ENCODE measurements around the gene PSMC3. TPM values are rescaled to one million over a fixed set of nuclear protein-coding genes. Genes with fewer than 3 reads are reported as not detected.

PSMC3 gene
- total and polyA plus RNA-seq, 2 of the 13 experiments (the other 11 are each of a cell fraction or from before 2014, with no cell fraction given): 75.8 to 214 TPM

- TF ChIP-seq, protein P1, sequence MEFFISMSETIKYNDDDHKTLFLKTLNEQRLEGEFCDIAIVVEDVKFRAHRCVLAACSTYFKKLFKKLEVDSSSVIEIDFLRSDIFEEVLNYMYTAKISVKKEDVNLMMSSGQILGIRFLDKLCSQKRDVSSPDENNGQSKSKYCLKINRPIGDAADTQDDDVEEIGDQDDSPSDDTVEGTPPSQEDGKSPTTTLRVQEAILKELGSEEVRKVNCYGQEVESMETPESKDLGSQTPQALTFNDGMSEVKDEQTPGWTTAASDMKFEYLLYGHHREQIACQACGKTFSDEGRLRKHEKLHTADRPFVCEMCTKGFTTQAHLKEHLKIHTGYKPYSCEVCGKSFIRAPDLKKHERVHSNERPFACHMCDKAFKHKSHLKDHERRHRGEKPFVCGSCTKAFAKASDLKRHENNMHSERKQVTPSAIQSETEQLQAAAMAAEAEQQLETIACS (CRISPR knock-in tag; IDR thresholded peaks at IDR 0.05): no peak
- TF ChIP-seq ZNF205 (CRISPR knock-in tag; IDR thresholded peaks at IDR 0.05) (peak; percentile 82; the same call in 1 of the 2 replicates), FOXA3 (CRISPR knock-in tag; IDR thresholded peaks at IDR 0.05) (peak; percentile 55; the same call in 1 of the 2 replicates)
Observed at GRCh38 chr11:47431356-47432083, 5.3 kb upstream of the PSMC3 start (continued).

DNA sequence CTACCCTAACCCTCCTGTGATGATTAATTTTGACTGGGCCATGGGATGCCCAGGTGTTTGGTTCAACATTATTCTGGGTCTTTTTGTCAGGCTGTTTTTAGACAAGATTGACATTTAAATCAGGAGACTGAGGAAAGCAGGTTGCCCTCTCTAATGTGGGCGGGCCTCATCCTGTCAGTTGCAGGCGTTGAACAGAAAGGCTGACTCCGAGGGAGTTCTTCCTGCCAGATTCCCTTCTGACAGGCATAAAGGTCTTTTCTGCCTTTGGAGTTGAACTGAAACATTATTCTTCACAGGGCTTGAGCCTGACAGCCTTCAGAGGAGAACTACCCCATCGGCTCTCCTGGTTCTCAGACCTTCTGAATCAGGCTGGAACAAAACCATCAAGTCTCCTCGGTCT is 4.3 kb upstream of the PSMC3 start:
- Histone ChIP-seq H3K27ac (ENCODE audit: extremely low read length, insufficient read depth, low read length) (peak overlapping the region; percentile 63), H3K36me3 (replicated peaks in 1 of 2; ENCODE audit: control insufficient read depth in 1 of 2, insufficient read depth in 2 of 2, low read length in 2 of 2) (no peaks in the 10 kb centered on the region), H3K9ac (ENCODE audit: insufficient read depth, low read depth, low read length) (peak overlapping the region; percentile 53), H3K4me3 (replicated peaks in 1 of 3; ENCODE audit: insufficient read depth in 1 of 3, low read depth in 2 of 3, low read length in 3 of 3) (peak overlapping the region in 2 of 3 experiments; percentile 14 to 53; a peak in 3 of 6 replicates), H3K79me2 (ENCODE audit: insufficient read depth, low read length) (peaks cover 6% of the 10 kb centered on the region), H3K9me3 (ENCODE audit: low read length) (no peaks in the 10 kb centered on the region), H4K20me1 (ENCODE audit: insufficient read depth, low read length) (no peaks in the 10 kb centered on the region), H3K4me2 (ENCODE audit: low read depth, low read length) (peak overlapping the region; percentile 69), H2AFZ (ENCODE audit: low read length) (peak overlapping the region; percentile 51), H3K27me3 (ENCODE audit: control insufficient read depth in 1 of 2, insufficient read depth in 2 of 2, low read length in 2 of 2) (no peaks in the 10 kb centered on the region; a peak in 1 of 5 replicates), H3K4me1 (ENCODE audit: insufficient read depth, low read length) (peaks cover 62% of the 10 kb centered on the region)
- BruUV-seq (replicated peaks): no TSS peak
- intact Hi-C loops (cut with micrococcal nuclease; ENCODE audit: unreplicated experiment): no loop called here
- ATAC-seq (no peak), FAIRE-seq (no peak), DNase-seq (ENCODE audit: low spot score) (no peak)
- POLR2A ChIA-PET: interaction anchor here (5.1 kb wide), 1 partner anchor 8 kb away, joined by 68 read pairs; no protein-coding TSS in a partner anchor
- in situ Hi-C loops (cut with HindIII; ENCODE audit: extremely low pct_ligation_motif_present, low pct_unique_long_range_greater_than_20kb): no loop called here
- WGBS (ENCODE audit: low lambda C conversion rate): 16% methylated on average over 5 of the region's 5 CpGs
- TF ChIP-seq SAP130 (CRISPR knock-in tag; IDR thresholded peaks at IDR 0.05; ENCODE audit: low read depth) (peak; percentile 19; the same call in 1 of the 2 replicates), REL (CRISPR knock-in tag; conservative IDR thresholded peaks at IDR 0.05) (no peak), HCFC1 (IDR thresholded peaks at IDR 0.05; ENCODE audit: low read depth, low read length) (no peak), NONO (IDR thresholded peaks at IDR 0.05) (no peak), NONO (CRISPR knock-in tag; conservative IDR thresholded peaks at IDR 0.05) (no peak), IRF9 (CRISPR knock-in tag; IDR thresholded peaks at IDR 0.05; ENCODE audit: borderline replicate concordance) (no peak), U2AF2 (IDR thresholded peaks at IDR 0.05; ENCODE audit: low read depth, low read length) (no peak), ZNF337 (CRISPR knock-in tag; IDR thresholded peaks at IDR 0.05; ENCODE audit: borderline replicate concordance, low read depth) (no peak), SOX5 (CRISPR knock-in tag; IDR thresholded peaks at IDR 0.05; ENCODE audit: borderline replicate concordance) (no peak), ZNF7 (CRISPR knock-in tag; IDR thresholded peaks at IDR 0.05) (no peak)
- CTCF ChIA-PET (ENCODE audit: low intra/inter-chr PET ratio, low total read pairs): no interaction called here
